ENCODE results near the gene DYNLRB1.

The DYNLRB1 gene

DNA sequence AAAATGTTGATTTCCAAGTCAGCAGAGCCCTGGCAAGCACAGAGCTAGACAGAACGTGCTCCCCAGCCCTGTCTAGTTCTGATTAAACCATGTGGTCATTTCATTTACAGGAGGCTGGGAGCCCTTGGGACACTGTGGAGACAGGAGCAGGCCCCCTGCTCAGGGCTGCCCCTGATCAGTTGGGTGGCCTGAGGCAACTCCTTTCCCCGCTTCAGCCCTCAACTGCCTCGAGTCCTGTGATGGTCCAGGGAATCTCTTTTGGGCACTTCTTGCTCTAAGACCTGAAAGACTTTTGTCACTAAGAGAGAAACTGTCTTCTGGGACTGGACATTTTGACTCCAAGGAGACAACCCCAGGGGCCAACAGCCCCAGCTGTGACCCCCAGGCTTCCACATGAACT, 13.5 kb downstream of the DYNLRB1 start:
- no peak overlapping the region for H3K4me3 ChIP-seq
- peak overlapping the region in 3 of 21 experiments; percentile 1 to 67 (median 61) for H3K27ac ChIP-seq

DNA sequence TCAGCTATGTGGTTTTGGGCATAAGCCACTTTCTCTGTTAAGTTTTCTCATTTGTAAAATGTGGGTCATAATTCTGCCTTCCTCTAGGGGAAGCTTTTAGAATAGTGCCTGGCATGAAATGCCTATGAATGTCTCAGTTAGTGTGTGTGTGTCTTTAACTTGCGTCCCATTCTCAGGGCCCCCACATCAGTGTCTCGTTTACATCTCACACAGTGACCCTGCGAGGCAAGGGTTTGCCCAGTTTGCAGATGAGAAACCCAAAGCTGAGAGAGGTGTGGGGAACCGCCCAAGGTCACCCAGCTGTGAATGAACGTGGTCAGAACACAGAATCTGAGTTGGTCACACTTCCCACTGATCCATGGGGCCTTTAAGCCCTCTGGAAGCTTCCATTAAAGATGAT, 14.1 kb downstream of the DYNLRB1 start:
- Histone ChIP-seq H3K4me3 (no peak overlapping the region), H3K27ac (peak overlapping the region in 2 of 21 experiments; percentile 17 to 61)

GRCh38 chr20:34531608-34532265, 15.5 kb downstream of the DYNLRB1 start:
- Histone ChIP-seq H3K27ac (no peak overlapping the region), H3K4me3 (no peak overlapping the region)

DNA sequence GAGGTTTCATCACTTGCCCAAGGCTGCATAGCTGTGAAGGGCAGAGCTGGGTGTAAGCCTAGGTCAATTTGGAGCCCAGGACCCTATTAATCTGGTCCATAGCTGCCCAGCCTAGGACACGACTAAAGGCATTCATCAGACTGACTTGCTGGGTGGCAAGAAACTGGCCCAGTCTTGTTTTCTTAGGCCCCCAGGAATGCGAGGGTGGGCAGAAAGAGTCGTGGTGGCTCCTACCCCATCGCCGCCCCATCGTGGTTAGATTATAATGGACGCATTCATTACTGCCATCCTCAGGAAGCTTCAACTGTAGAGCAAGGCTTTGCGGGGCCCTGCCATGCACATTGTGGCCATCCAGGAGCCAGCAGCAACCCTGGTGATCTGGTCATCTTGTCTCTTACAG, 16.1 kb downstream of the DYNLRB1 start:
- no peak overlapping the region for H3K4me3 ChIP-seq
- no peak overlapping the region for H3K27ac ChIP-seq

DNA sequence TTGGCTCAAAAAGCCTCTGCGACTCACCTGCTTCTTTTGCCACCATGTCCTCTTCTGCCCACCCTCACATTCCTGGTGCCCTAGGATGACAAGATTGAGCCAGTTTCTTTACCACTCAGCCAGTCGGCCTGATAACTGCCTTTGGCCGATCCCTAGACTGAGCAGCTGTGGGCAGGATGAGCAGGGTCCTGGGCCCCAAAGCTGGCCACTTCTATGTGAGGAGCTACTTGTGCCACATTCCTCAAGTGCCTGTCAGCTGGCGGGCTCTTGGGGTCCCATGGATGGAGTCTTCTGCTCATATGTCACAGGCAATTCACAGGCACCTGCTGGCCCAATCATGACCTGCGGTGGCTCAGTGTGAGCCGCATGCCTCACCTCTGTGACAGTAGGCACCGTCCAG, 16.5 kb downstream of the DYNLRB1 start:
- H3K27ac ChIP-seq: no peak overlapping the region
- no peak overlapping the region for H3K4me3 ChIP-seq

GRCh38 chr20:34534391-34535165, 18.4 kb downstream of the DYNLRB1 start:
- Histone ChIP-seq H3K4me3 (no peak overlapping the region), H3K27ac (no peak overlapping the region)

DNA sequence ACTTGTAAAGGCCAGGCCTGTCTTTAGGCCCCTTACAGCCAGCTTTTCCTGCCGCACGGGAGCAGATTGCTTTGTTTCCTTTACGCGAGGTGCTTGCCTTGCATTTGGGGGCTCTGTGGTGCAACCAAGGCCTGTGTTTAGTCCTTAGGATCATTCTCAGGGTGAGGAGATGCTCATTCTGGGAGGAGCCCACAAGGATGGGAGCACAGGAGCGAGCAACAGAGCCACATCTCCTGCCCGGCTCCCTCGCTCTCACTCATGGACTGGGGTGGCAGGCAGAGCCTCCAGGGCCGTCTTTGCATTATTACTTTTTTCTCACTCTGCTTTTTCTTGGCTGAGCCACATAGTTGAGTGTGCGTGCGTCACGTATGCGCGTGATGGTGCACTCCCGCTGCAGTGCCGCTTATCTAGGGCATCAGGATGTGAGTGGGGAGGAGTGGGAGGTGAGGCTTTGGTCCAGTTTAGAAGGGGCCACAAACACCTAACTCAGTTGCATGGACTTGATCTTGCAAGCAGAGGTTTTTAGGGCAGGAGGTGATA, 19.1 kb downstream of the DYNLRB1 start:
- H3K4me3 ChIP-seq: no peak overlapping the region
- no peak overlapping the region for H3K27ac ChIP-seq

- Histone ChIP-seq H3K27ac (no peak overlapping the region), H3K4me3 (no peak overlapping the region)
These were observed 19.6 kb downstream of the DYNLRB1 start for GRCh38 chr20:34535857-34536256.

DNA sequence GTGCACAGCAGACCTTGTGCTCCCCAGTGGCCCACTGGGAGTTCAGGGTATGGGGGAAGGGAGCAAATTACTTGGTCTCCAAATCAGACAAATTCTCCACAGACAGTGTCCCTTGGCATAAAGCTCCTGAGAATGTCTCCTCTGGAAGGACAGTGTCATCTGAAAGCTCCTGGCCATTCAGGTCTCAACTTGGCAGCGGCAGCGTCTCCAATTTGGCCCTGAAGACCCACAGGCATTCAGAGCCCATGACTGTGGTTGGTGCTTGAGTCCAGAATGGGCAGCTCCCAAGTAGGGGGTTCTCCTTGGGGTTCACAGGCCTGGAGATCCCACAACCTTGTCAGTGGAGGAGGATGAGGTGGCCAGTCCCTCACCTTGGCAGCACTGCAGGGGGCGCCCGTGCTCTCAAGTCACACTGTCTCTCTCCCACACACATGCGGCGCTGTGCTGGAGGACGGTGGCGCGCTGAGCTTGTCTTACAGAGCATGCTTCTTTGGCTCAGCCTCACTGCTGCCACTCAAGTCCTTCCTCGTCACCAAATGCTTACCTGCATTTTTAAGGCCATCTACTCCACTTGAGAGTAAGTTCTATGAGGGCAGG, 20.7 kb downstream of the DYNLRB1 start:
- Histone ChIP-seq H3K27ac (no peak overlapping the region), H3K4me3 (no peak overlapping the region)

DNA sequence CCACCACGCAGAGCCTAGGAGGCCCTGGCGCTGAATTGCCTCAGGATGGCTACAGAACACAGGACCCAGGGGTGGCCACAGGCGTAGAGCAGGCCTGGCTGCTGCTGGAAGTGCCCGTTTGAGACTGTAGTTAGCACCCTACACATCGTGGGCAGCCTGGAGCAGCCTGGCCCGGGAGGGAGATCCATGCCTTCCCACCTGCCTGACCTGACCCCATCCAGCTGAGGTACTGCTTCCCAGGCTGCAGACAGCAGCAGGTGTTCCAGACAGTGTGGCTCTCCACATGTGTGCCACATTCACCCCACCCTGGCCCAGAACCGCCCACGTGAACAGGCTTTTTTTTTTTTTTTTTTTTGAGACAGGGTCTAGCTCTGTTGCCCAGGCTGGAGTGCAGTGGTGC, 21.4 kb downstream of the DYNLRB1 start:
- H3K27ac ChIP-seq: no peak overlapping the region
- H3K4me3 ChIP-seq: no peak overlapping the region

- Histone ChIP-seq H3K4me3 (no peak overlapping the region), H3K27ac (no peak overlapping the region)
These were observed 22.5 kb downstream of the DYNLRB1 start for GRCh38 chr20:34538671-34539123.

DNA sequence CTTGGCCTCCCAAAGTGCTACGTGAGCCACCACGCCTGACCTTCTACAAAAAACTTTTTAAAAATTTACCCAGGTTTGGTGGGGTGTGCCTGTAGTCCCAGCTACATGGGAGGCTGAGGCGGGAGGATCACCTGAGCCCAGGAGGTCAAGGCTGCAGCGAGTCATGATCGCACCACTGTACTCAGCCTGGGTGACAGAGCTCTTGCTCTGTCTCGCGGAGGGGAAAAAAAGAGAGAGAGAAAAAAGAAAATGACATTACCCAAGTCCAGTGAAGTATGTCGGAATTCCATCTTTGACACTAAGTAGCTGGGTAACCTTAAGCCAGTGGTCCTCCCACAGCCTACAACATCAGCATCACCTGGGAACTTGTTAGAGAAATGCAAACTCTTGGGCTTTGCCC, 23.5 kb downstream of the DYNLRB1 start:
- H3K4me3 ChIP-seq: no peak overlapping the region
- no peak overlapping the region for H3K27ac ChIP-seq

GRCh38 chr20:34540596-34541263, 24.5 kb downstream of the DYNLRB1 start:
- H3K27ac ChIP-seq: peak overlapping the region in 6 of 21 experiments; percentile 38 to 84 (median 50)
- H3K4me3 ChIP-seq: no peak overlapping the region

- H3K4me3 ChIP-seq: no peak overlapping the region
- H3K27ac ChIP-seq: peak overlapping the region in 10 of 21 experiments; percentile 7 to 84 (median 42)
These were observed 25.2 kb downstream of the DYNLRB1 start for GRCh38 chr20:34541264-34541901.

GRCh38 chr20:34541917-34542316, 25.7 kb downstream of the DYNLRB1 start:
- Histone ChIP-seq H3K4me3 (no peak overlapping the region), H3K27ac (peak overlapping the region in 7 of 21 experiments; percentile 5 to 84 (median 34))

GRCh38 chr20:34542439-34542838, 26.2 kb downstream of the DYNLRB1 start:
- Histone ChIP-seq H3K27ac (peak overlapping the region in 1 of 21 experiments; percentile 29), H3K4me3 (no peak overlapping the region)

DNA sequence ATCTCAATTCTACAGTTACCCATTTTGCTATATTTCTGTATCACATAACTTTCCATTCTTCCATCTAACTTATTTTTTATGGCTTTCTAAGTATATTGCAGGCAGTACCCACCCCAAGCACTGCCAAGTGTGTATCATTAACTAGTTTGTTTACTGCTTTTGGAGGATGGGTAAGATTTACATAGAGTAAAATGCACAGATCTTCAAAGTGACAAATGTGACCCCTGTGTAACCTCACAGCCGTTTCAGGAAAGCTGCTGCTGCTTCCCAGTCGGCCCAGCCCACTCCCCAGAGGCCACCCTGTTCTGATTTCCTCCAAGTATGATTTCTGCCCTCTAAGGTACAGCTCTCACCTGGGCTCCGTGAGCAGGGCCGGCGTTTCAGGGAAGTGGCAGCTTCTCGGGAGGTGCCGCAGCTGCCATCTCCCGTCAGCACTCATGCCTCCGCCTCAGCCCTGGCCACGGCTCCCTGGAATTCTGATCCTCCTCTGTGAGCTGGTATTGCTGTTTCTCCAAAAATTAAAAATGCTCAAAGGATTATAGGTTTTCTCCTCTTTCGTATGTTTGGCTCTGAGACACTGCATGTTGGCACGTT, 27.3 kb downstream of the DYNLRB1 start:
- Histone ChIP-seq H3K4me3 (no peak overlapping the region), H3K27ac (no peak overlapping the region)

DNA sequence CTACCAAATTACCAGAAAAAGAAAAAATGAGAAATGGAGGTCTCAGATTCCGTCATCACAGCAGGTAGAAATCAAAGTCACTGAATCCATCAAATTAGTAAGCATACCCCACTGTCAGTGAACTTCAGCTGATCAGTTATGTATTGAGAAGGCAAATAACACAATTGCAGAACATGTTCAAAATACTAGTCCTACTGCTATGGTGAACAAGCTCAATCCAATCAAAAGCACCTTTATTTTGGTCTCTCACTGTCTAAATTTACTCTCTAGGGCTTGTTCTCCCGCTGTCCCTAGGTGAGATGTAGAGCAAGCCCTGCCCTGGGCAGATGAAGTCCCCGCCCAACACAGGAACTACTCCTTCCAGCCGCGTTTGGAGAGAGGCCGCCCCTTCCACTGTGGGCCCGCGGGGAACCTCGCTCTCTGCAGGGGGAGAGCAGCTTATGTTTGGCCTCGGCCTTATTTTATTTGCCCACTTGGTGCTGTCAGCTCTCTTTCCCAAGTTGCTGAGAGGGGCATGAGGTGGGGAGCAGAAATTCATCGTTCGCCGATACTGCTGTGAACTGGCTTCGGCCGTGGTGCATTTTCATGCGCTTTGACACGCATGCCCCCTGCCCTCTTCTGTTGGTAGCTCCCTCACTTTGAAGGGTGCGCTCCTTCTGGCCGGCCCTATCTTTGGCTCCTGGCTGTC, 28.0 kb downstream of the DYNLRB1 start:
- Histone ChIP-seq H3K4me3 (peak overlapping the region in 1 of 7 experiments; percentile 6), H3K27ac (no peak overlapping the region)

DNA sequence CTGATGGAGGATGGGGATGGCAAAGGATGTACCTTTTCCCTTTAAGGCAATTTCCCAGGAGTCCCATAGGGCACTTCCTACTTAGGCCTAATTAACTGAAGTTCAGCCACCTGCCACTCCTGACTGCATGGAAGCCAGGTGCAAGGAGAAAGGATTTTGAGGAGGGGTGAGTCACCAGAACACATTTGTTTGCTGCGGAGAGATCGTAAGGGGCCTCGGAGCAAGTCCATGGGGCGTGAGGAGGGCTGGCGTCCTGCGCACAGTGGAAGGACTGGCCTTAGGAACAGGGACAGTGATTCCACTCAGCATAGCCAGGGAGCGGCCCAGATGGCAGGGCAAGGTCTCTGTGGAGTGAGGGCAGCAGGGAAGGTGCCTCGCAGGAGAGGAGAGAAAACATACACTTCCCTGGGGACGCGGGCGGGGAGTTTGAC, 30.5 kb downstream of the DYNLRB1 start:
- no peak overlapping the region for H3K27ac ChIP-seq
- H3K4me3 ChIP-seq: no peak overlapping the region
